GM23248 (cell line): ENCODE data around the gene NXPH2.

Source experiments
- EZH2 ChIP-seq: fragments of 200-600 bp; sonication (generic); IDR thresholded peaks from 2 replicates; pipeline ENCODE4 v1.6.1; 2018; ENCODE audit warnings: antibody characterized with exemption, mild to moderate bottlenecking; ENCODE audit not compliant: insufficient read depth, poor library complexity, severe bottlenecking
- EZH2phosphoT487 ChIP-seq: fragments of 200-600 bp; sonication (generic); IDR thresholded peaks from 2 replicates; pipeline ENCODE4 v1.6.1; 2018; ENCODE audit warnings: antibody characterized with exemption, moderate library complexity, mild to moderate bottlenecking, low read depth; ENCODE audit not compliant: insufficient read depth

GRCh38 chr2:138676619-138677021 lies 103.6 kb downstream of the NXPH2 start:
- TF ChIP-seq EZH2phosphoT487 (no peak), EZH2 (no peak)
